Activated T-cell treated with anti-CD3 and anti-CD28 coated beads for 1 hour (primary cell): ENCODE results near the gene CADM1.

Experiments
- DNase-seq: peaks from one replicate; pipeline ENCODE4 v3.0.0-alpha.2; 2020; ENCODE audit warnings: low read depth

CADM1 gene

GRCh38 chr11:115317277-115318185 is 186.7 kb downstream of the CADM1 start:
- DNase-seq, result no peak

GRCh38 chr11:115316696-115317095 is 187.5 kb downstream of the CADM1 start:
- no peak for DNase-seq

- DNase-seq, result no peak
These were observed 189.8 kb downstream of the CADM1 start for GRCh38 chr11:115314330-115314920.

- DNase-seq, result no peak
These were observed 190.9 kb downstream of the CADM1 start for GRCh38 chr11:115313224-115313838.

- no peak for DNase-seq
These were observed 192.3 kb downstream of the CADM1 start for GRCh38 chr11:115311949-115312348.

- no peak for DNase-seq
These were observed 197.5 kb downstream of the CADM1 start for GRCh38 chr11:115306689-115307088.

GRCh38 chr11:115304774-115305472 is 199.3 kb downstream of the CADM1 start:
- DNase-seq, result no peak

GRCh38 chr11:115303929-115304531 is 200.2 kb downstream of the CADM1 start:
- no peak for DNase-seq

GRCh38 chr11:115302946-115303703 is 201.1 kb downstream of the CADM1 start:
- DNase-seq, result no peak

GRCh38 chr11:115300660-115301428 is 203.4 kb downstream of the CADM1 start:
- no peak for DNase-seq

GRCh38 chr11:115298300-115299012 is 205.8 kb downstream of the CADM1 start:
- DNase-seq, result no peak

GRCh38 chr11:115297330-115297729 is 206.9 kb downstream of the CADM1 start:
- no peak for DNase-seq

GRCh38 chr11:115291325-115291724 is 212.9 kb downstream of the CADM1 start:
- DNase-seq, result no peak

GRCh38 chr11:115290893-115291292 is 213.3 kb downstream of the CADM1 start:
- no peak for DNase-seq

GRCh38 chr11:115290479-115290878 is 213.7 kb downstream of the CADM1 start:
- DNase-seq, result no peak

GRCh38 chr11:115287266-115287665 is 216.9 kb downstream of the CADM1 start:
- no peak for DNase-seq

- DNase-seq, result no peak
These were observed 217.6 kb downstream of the CADM1 start for GRCh38 chr11:115286614-115287013.

- DNase-seq, result no peak
These were observed 219.4 kb downstream of the CADM1 start for GRCh38 chr11:115284773-115285172.

GRCh38 chr11:115282923-115283322 is 221.3 kb downstream of the CADM1 start:
- no peak for DNase-seq

GRCh38 chr11:115280775-115281174 is 223.4 kb downstream of the CADM1 start:
- no peak for DNase-seq
